CD14-positive monocyte (primary cell): ENCODE measurements around the gene NLRX1. TPM values are rescaled to one million over a fixed set of nuclear protein-coding genes. Genes with fewer than 3 reads are reported as not detected.

Experiments used
- DNase-seq, 3 donors: peaks; one replicate each; pipeline ENCODE4 v3.0.0-alpha.2; 2011 to 2022
- H2AFZ ChIP-seq: 2 replicates; pipeline ENCODE4 v1.6.0; 2012; ENCODE audit warnings: mild to moderate bottlenecking, low read depth, low read length, inconsistent platforms; ENCODE audit not compliant: insufficient read depth, poor library complexity, severe bottlenecking
- H3K27ac ChIP-seq, 2 donors: 1 replicate in 1 of 2; 2 replicates in 1 of 2; pipeline ENCODE4 v1.5.1; 2012 to 2013; ENCODE audit warnings: low read length in 2 of 2, control low read depth in 1 of 2, inconsistent platforms in 1 of 2, low read depth in 1 of 2, mild to moderate bottlenecking in 1 of 2
- H3K27me3 ChIP-seq, 2 donors: one replicate each; pipeline versions ENCODE4 v1.6.0 to v1.6.1; 2011 to 2013; ENCODE audit warnings: low read length in 2 of 2; ENCODE audit not compliant: control insufficient read depth in 2 of 2, insufficient read depth in 2 of 2
- H3K36me3 ChIP-seq, 2 donors: replicated peaks in 1 of 2; 1 replicate in 1 of 2; 2 replicates in 1 of 2; pipeline versions ENCODE4 v1.5.1 to v1.6.1; 2012 to 2013; ENCODE audit warnings: low read length in 2 of 2, control low read depth in 1 of 2, inconsistent platforms in 1 of 2, mild to moderate bottlenecking in 1 of 2; ENCODE audit not compliant: insufficient read depth in 2 of 2, control insufficient read depth in 1 of 2
- H3K4me1 ChIP-seq, 2 donors: 1 replicate in 1 of 2; 2 replicates in 1 of 2; pipeline versions ENCODE4 v1.5.1 to v1.6.1; 2012 to 2013; ENCODE audit warnings: low read length in 2 of 2, control low read depth in 1 of 2, inconsistent platforms in 1 of 2, mild to moderate bottlenecking in 1 of 2, moderate library complexity in 1 of 2; ENCODE audit not compliant: insufficient read depth in 2 of 2, control insufficient read depth in 1 of 2
- H3K4me2 ChIP-seq: replicated peaks from 2 replicates; pipeline ENCODE3; 2012; ENCODE audit warnings: low read length, moderate library complexity, mild to moderate bottlenecking; ENCODE audit not compliant: poor library complexity, severe bottlenecking; ENCODE audit errors: extremely low read depth
- H3K4me3 ChIP-seq, 3 experiments: fragments of 200-600 bp in 1 of 3; sonication (generic) in 1 of 3; replicated peaks in 1 of 3; 1 replicate in 2 of 3; 2 replicates in 1 of 3; pipeline ENCODE4 v1.5.1; 2011 to 2013; ENCODE audit warnings: low read length in 3 of 3, mild to moderate bottlenecking in 3 of 3, control low read depth in 2 of 3, low read depth in 2 of 3, inconsistent platforms in 1 of 3, moderate library complexity in 1 of 3
- H3K79me2 ChIP-seq: 2 replicates; pipeline ENCODE4 v1.6.0; 2012; ENCODE audit warnings: mild to moderate bottlenecking, control low read depth, inconsistent platforms, low read length, moderate library complexity; ENCODE audit not compliant: insufficient read depth
- H3K9ac ChIP-seq: 2 replicates; pipeline ENCODE4 v1.6.0; 2017; ENCODE audit warnings: low read length, mild to moderate bottlenecking; ENCODE audit not compliant: insufficient read depth, poor library complexity, severe bottlenecking
- H3K9me3 ChIP-seq, 2 donors: replicated peaks in 1 of 2; 1 replicate in 1 of 2; 2 replicates in 1 of 2; pipeline versions ENCODE4 v1.5.1 to v1.6.1; 2012 to 2013; ENCODE audit warnings: low read length in 2 of 2, control low read depth in 1 of 2; ENCODE audit not compliant: control insufficient read depth in 1 of 2, insufficient read depth in 1 of 2
- H4K20me1 ChIP-seq: 2 replicates; pipeline ENCODE4 v1.6.0; 2012; ENCODE audit warnings: mild to moderate bottlenecking, low read length, control low read depth, moderate library complexity; ENCODE audit not compliant: insufficient read depth
- H3K27ac Mint-ChIP-seq, 7 donors: one replicate each; pipeline ENCODE4 v1.8.0; 2020; ENCODE audit warnings: mild to moderate bottlenecking in 7 of 7, mixed read lengths in 7 of 7, moderate library complexity in 6 of 7, inconsistent platforms in 2 of 7
- H3K27me3 Mint-ChIP-seq, 3 donors: one replicate each; pipeline ENCODE4 v1.8.0; 2021 to 2022; ENCODE audit warnings: low read depth in 3 of 3, mild to moderate bottlenecking in 3 of 3, mixed read lengths in 3 of 3, moderate library complexity in 3 of 3, inconsistent platforms in 1 of 3
- H3K36me3 Mint-ChIP-seq, 2 donors: one replicate each; pipeline ENCODE4 v1.8.0; 2020; ENCODE audit warnings: mixed read lengths in 2 of 2, inconsistent platforms in 1 of 2, mild to moderate bottlenecking in 1 of 2
- H3K4me1 Mint-ChIP-seq: one replicate; pipeline ENCODE4 v1.8.0; 2020; ENCODE audit warnings: mild to moderate bottlenecking, mixed read lengths
- H3K4me3 Mint-ChIP-seq, 2 donors: one replicate each; pipeline ENCODE4 v1.8.0; 2020; ENCODE audit warnings: mild to moderate bottlenecking in 2 of 2, mixed read lengths in 2 of 2, moderate library complexity in 1 of 2
- H3K9me3 Mint-ChIP-seq, 7 donors: one replicate each; pipeline ENCODE4 v1.8.0; 2020 to 2022; ENCODE audit warnings: mixed read lengths in 7 of 7, mild to moderate bottlenecking in 6 of 7, moderate library complexity in 6 of 7, inconsistent platforms in 2 of 7
- WGBS: methylation state at CpG from one replicate; pipeline ENCODE4 v1.1.5; 2013; ENCODE audit warnings: missing lambda C conversion rate; ENCODE audit not compliant: insufficient coverage; 5-methylcytosine and 5-hydroxymethylcytosine counted together
- intact Hi-C, 2 donors: fragments of 100-400 bp; cut with micrococcal nuclease; formaldehyde crosslinking; loops; one replicate each; pipeline versions ENCODE4 v1.15.0 to v1.15.1; 2023
- polyA plus RNA-seq, 3 donors: library from polyadenylated mRNA; depleted of rRNA in 1 of 3; unstranded in 2 of 3; stranded (reverse) in 1 of 3; fragments of 300-500 nt in 2 of 3; fragments of >200 nt in 1 of 3; fragmentation: Illumina TruSeq in 2 of 3; gene quantifications; 1 replicate in 2 of 3; 2 replicates in 1 of 3; pipeline ENCODE4 v1.2.3, GENCODE V29; 2012 to 2021
- TF ChIP-seq, protein P1 (sequence below): fragments of 200-600 bp; IDR thresholded peaks from one replicate; pipeline ENCODE4 v1.8.0; 2022; ENCODE audit warnings: antibody characterized with exemption, mild to moderate bottlenecking

Gene NLRX1
- polyA plus RNA-seq, 3 donors: 13.7 to 15.5 (median 14.2) TPM

DNA sequence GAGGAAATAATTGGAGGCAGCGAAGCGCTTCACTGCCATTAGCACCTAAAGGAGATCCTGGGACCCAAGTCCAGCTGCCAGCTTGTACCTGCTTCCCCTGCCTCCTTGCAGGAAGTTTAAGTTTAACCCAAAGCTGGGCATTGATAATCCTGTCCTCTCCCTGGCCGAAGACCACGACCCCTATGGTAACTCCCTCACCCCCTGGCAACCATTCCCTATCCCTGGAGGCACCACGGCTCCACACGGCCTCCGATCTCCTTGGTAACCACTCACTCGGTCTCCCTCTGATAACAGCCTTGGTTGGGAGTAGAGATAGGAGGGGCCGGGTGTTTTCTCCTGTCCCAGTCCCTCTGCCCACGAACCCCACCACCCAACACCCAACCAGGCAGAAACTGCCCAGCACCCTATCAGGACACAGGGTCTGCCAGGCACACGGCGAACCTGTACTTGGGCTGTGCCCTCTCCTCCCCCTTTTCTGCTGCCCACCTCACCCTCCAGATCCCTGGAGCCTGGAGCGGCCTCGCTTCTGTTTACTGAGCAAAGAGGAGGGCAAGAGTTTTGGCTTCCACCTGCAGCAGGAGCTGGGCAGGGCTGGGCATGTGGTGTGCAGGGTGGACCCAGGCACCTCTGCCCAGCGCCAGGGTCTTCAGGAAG lies 17.6 kb downstream of the NLRX1 start:
- Histone ChIP-seq H3K4me2 (no peak overlapping the region), H3K4me1 (peaks cover 14 to 15% of the 10 kb centered on the region in 2 donors), H3K27me3 (no peaks in the 10 kb centered on the region), H3K9ac (no peak overlapping the region), H4K20me1 (no peaks in the 10 kb centered on the region), H3K4me3 (no peak overlapping the region), H3K27ac (no peak overlapping the region), H3K36me3 (peaks cover 12 to 20% of the 10 kb centered on the region in 2 donors), H3K79me2 (no peaks in the 10 kb centered on the region), H3K9me3 (no peaks in the 10 kb centered on the region), H2AFZ (no peak overlapping the region)
- TF ChIP-seq, protein P1, sequence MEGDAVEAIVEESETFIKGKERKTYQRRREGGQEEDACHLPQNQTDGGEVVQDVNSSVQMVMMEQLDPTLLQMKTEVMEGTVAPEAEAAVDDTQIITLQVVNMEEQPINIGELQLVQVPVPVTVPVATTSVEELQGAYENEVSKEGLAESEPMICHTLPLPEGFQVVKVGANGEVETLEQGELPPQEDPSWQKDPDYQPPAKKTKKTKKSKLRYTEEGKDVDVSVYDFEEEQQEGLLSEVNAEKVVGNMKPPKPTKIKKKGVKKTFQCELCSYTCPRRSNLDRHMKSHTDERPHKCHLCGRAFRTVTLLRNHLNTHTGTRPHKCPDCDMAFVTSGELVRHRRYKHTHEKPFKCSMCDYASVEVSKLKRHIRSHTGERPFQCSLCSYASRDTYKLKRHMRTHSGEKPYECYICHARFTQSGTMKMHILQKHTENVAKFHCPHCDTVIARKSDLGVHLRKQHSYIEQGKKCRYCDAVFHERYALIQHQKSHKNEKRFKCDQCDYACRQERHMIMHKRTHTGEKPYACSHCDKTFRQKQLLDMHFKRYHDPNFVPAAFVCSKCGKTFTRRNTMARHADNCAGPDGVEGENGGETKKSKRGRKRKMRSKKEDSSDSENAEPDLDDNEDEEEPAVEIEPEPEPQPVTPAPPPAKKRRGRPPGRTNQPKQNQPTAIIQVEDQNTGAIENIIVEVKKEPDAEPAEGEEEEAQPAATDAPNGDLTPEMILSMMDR: no peak
- intact Hi-C loops: no loop called here
- Mint-ChIP-seq H3K9me3 (peaks cover 0 to 2% (median 0%) of the 10 kb centered on the region in 7 donors), H3K4me1 (peaks cover 24% of the 10 kb centered on the region), H3K27ac (no peak overlapping the region), H3K4me3 (no peak overlapping the region), H3K27me3 (peaks cover 4 to 7% (median 6%) of the 10 kb centered on the region in 3 donors), H3K36me3 (peaks cover 14 to 22% of the 10 kb centered on the region in 2 donors)
- WGBS: 69% methylated on average over 5 of the region's 15 CpGs
- no peak for DNase-seq

DNA sequence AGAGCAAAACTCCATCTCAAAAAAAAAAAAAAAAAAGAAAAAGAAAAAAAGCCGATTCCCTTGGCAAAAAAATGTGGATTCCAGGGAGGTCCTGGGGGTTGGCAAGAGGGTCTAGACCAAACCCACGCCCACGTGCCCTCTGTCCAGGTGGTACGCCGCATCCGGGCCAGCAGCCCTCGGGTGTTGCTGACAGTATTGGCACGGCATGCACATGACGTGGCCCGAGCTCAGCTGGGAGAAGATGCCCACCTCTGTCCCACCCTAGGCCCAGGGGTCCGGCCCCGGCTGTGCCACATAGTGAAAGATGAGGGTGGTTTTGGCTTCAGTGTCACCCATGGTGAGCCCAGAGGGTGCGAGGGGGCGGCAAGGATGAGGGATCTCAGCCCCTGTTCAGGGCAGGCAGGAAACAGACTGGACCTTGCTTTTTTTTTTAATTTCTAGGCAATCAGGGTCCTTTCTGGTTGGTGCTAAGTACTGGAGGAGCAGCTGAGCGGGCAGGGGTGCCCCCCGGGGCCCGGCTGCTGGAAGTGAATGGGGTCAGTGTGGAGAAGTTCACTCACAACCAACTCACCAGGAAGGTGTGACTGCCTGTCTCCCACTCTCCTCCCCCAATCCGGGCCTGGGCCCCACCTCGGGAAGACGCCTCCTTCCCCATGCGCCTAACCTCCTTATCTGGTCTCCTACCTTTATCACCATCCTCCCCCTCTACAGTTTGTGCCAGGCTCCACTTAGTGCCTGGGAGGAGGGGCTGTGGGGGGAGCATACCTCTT lies 18.8 kb downstream of the NLRX1 start:
- no peaks in the 10 kb centered on the region for H3K79me2 ChIP-seq
- no peak for DNase-seq
- H3K9me3 ChIP-seq: no peaks in the 10 kb centered on the region
- 96% methylated on average over 8 of the region's 21 CpGs for WGBS
- H3K27me3 Mint-ChIP-seq: peaks cover 5 to 7% (median 6%) of the 10 kb centered on the region in 3 donors
- peaks cover 12 to 15% of the 10 kb centered on the region in 2 donors for H3K36me3 ChIP-seq
- peaks cover 25% of the 10 kb centered on the region for H3K4me1 Mint-ChIP-seq
- no peaks in the 10 kb centered on the region for H4K20me1 ChIP-seq
- H3K27ac Mint-ChIP-seq: no peak overlapping the region
- intact Hi-C loops: no loop called here
- no peak overlapping the region for H3K9ac ChIP-seq
- H3K4me1 ChIP-seq: peaks cover 12 to 15% of the 10 kb centered on the region in 2 donors
- TF ChIP-seq, protein P1: no peak
- peaks cover 0 to 3% (median 2%) of the 10 kb centered on the region in 7 donors for H3K9me3 Mint-ChIP-seq
- no peak overlapping the region for H3K4me3 Mint-ChIP-seq
- H3K27me3 ChIP-seq: no peaks in the 10 kb centered on the region
- H3K36me3 Mint-ChIP-seq: peaks cover 12 to 19% of the 10 kb centered on the region in 2 donors
- no peak overlapping the region for H3K27ac ChIP-seq
- H3K4me2 ChIP-seq: no peak overlapping the region
- H2AFZ ChIP-seq: no peak overlapping the region
- H3K4me3 ChIP-seq: no peak overlapping the region
